ENCODE measurements around the gene JAM3. TPM values are rescaled to one million over a fixed set of nuclear protein-coding genes. Genes with fewer than 3 reads are reported as not detected.
A peak's percentile ranks its signal among the peaks of the same experiment; 100 is the strongest.

JAM3 gene
- total RNA-seq, 1 experiment from 2014 or later, result 1.5 TPM

- H3K27me3 Mint-ChIP-seq (ENCODE audit: insufficient read depth, unreplicated experiment), result peaks cover 23% of the 10 kb centered on the region
- no peak overlapping the region for H3K4me3 Mint-ChIP-seq (ENCODE audit: unreplicated experiment)
- H3K4me1 Mint-ChIP-seq (ENCODE audit: low read depth, unreplicated experiment), result no peaks in the 10 kb centered on the region
- H3K36me3 Mint-ChIP-seq (ENCODE audit: insufficient read depth, unreplicated experiment), result no peaks in the 10 kb centered on the region
- no peak for DNase-seq
- no peak for TF ChIP-seq CTCF (IDR thresholded peaks at IDR 0.05; ENCODE audit: insufficient read depth in 1 of 2, low read depth in 1 of 2, low read length in 1 of 2, severe bottlenecking in 1 of 2, unreplicated experiment in 1 of 2)
- no peaks in the 10 kb centered on the region; the same call in 1 of the 2 replicates for H3K27me3 ChIP-seq (replicated peaks; ENCODE audit: control insufficient read depth, insufficient read depth, low read length)
- ChIA-PET CTCF (interaction anchor here (1.9 kb wide), 1 partner anchor 119 kb away, joined by 19 read pairs; no protein-coding TSS in a partner anchor), POLR2A (no interaction called here)
- no TSS peak for BruUV-seq (replicated peaks)
- intact Hi-C loops (cut with micrococcal nuclease; ENCODE audit: unreplicated experiment), result no loop called here
- H3K4me3 ChIP-seq (ENCODE audit: low read depth, low read length), result no peak overlapping the region
- H3K4me1 ChIP-seq, result peaks cover 4% of the 10 kb centered on the region; the same call in 1 of the 2 replicates
- H3K9me3 Mint-ChIP-seq (ENCODE audit: unreplicated experiment), result no peaks in the 10 kb centered on the region
- H3K27ac Mint-ChIP-seq (ENCODE audit: unreplicated experiment), result no peak overlapping the region
- no peaks in the 10 kb centered on the region for H3K9me3 ChIP-seq
- H3K36me3 ChIP-seq (ENCODE audit: control insufficient read depth, insufficient read depth, low read length), result no peaks in the 10 kb centered on the region
Measured at GRCh38 chr11:134046681-134047449, 22.0 kb upstream of the JAM3 start.

GRCh38 chr11:134047586-134047999, 21.3 kb upstream of the JAM3 start:
- peaks cover 4% of the 10 kb centered on the region; the same call in 1 of the 2 replicates for H3K4me1 ChIP-seq
- no peak for TF ChIP-seq CTCF (IDR thresholded peaks at IDR 0.05; ENCODE audit: insufficient read depth in 1 of 2, low read depth in 1 of 2, low read length in 1 of 2, severe bottlenecking in 1 of 2, unreplicated experiment in 1 of 2)
- no peak overlapping the region for H3K4me3 ChIP-seq (ENCODE audit: low read depth, low read length)
- intact Hi-C loops (cut with micrococcal nuclease; ENCODE audit: unreplicated experiment), result no loop called here
- Mint-ChIP-seq H3K4me1 (ENCODE audit: low read depth, unreplicated experiment) (no peaks in the 10 kb centered on the region), H3K36me3 (ENCODE audit: insufficient read depth, unreplicated experiment) (no peaks in the 10 kb centered on the region), H3K9me3 (ENCODE audit: unreplicated experiment) (no peaks in the 10 kb centered on the region), H3K27ac (ENCODE audit: unreplicated experiment) (no peak overlapping the region), H3K4me3 (ENCODE audit: unreplicated experiment) (no peak overlapping the region), H3K27me3 (ENCODE audit: insufficient read depth, unreplicated experiment) (peaks cover 23% of the 10 kb centered on the region)
- POLR2A ChIA-PET, result no interaction called here
- no peaks in the 10 kb centered on the region; the same call in 1 of the 2 replicates for H3K27me3 ChIP-seq (replicated peaks; ENCODE audit: control insufficient read depth, insufficient read depth, low read length)
- no peaks in the 10 kb centered on the region for H3K36me3 ChIP-seq (ENCODE audit: control insufficient read depth, insufficient read depth, low read length)
- H3K9me3 ChIP-seq, result no peaks in the 10 kb centered on the region
- peak in 1 of 2 experiments; percentile 32 for DNase-seq
- CTCF ChIA-PET, result no interaction called here
- BruUV-seq (replicated peaks), result no TSS peak

- TF ChIP-seq CTCF (IDR thresholded peaks at IDR 0.05; ENCODE audit: insufficient read depth in 1 of 2, low read depth in 1 of 2, low read length in 1 of 2, severe bottlenecking in 1 of 2, unreplicated experiment in 1 of 2), result no peak
- intact Hi-C loops (cut with micrococcal nuclease; ENCODE audit: unreplicated experiment), result no loop called here
- H3K36me3 Mint-ChIP-seq (ENCODE audit: insufficient read depth, unreplicated experiment), result no peaks in the 10 kb centered on the region
- no TSS peak for BruUV-seq (replicated peaks)
- peaks cover 23% of the 10 kb centered on the region for H3K27me3 Mint-ChIP-seq (ENCODE audit: insufficient read depth, unreplicated experiment)
- no peak overlapping the region for H3K27ac Mint-ChIP-seq (ENCODE audit: unreplicated experiment)
- Histone ChIP-seq H3K27me3 (replicated peaks; ENCODE audit: control insufficient read depth, insufficient read depth, low read length) (no peaks in the 10 kb centered on the region; the same call in 1 of the 2 replicates), H3K36me3 (ENCODE audit: control insufficient read depth, insufficient read depth, low read length) (no peaks in the 10 kb centered on the region), H3K4me3 (ENCODE audit: low read depth, low read length) (no peak overlapping the region), H3K9me3 (no peaks in the 10 kb centered on the region), H3K4me1 (peaks cover 4% of the 10 kb centered on the region; the same call in 1 of the 2 replicates)
- peak in 1 of 2 experiments; percentile 33 for DNase-seq
- POLR2A ChIA-PET, result no interaction called here
- H3K4me3 Mint-ChIP-seq (ENCODE audit: unreplicated experiment), result no peak overlapping the region
- no peaks in the 10 kb centered on the region for H3K9me3 Mint-ChIP-seq (ENCODE audit: unreplicated experiment)
- CTCF ChIA-PET, result no interaction called here
- no peaks in the 10 kb centered on the region for H3K4me1 Mint-ChIP-seq (ENCODE audit: low read depth, unreplicated experiment)
Measured at GRCh38 chr11:134048028-134048427, 20.8 kb upstream of the JAM3 start.
